Activated CD8-positive, alpha-beta memory T cell treated with anti-CD3 and anti-CD28 coated beads, Interleukin-2, amount 50 U/mL, for 48 hours (primary cell): Measurements from ENCODE around the gene CDC34.

Experiments
- DNase-seq: peaks from one replicate; pipeline ENCODE4 v3.0.0-alpha.2; 2020

CDC34 gene

GRCh38 chr19:524062-524674 is 7.4 kb upstream of the CDC34 start:
- no peak for DNase-seq

GRCh38 chr19:525029-525428 is 6.5 kb upstream of the CDC34 start:
- no peak for DNase-seq

- no peak for DNase-seq
These were observed 5.6 kb upstream of the CDC34 start for GRCh38 chr19:525857-526419.

- DNase-seq: no peak
These were observed 1.2 kb upstream of the CDC34 start for GRCh38 chr19:530134-531008.

- peak; percentile 97 for DNase-seq
These were observed 379 bp upstream of the CDC34 start for GRCh38 chr19:531009-531752.

GRCh38 chr19:532561-533363 is 1.2 kb downstream of the CDC34 start:
- DNase-seq: no peak

- DNase-seq: no peak
These were observed 2.0 kb downstream of the CDC34 start for GRCh38 chr19:533364-534058.

GRCh38 chr19:534088-534487 is 2.5 kb downstream of the CDC34 start:
- DNase-seq: no peak

GRCh38 chr19:535017-535835 is 3.7 kb downstream of the CDC34 start:
- no peak for DNase-seq

- no peak for DNase-seq
These were observed 4.7 kb downstream of the CDC34 start for GRCh38 chr19:536031-536880.

- DNase-seq: no peak
These were observed 5.4 kb downstream of the CDC34 start for GRCh38 chr19:536881-537404.

GRCh38 chr19:538641-539428 is 7.3 kb downstream of the CDC34 start:
- DNase-seq: no peak

GRCh38 chr19:539429-540030 is 8.0 kb downstream of the CDC34 start:
- DNase-seq: no peak

- DNase-seq: no peak
These were observed 9.5 kb downstream of the CDC34 start for GRCh38 chr19:540867-541637.

GRCh38 chr19:541699-542098 is 10.1 kb downstream of the CDC34 start:
- no peak for DNase-seq

GRCh38 chr19:542173-542866 is 10.8 kb downstream of the CDC34 start:
- no peak for DNase-seq
